ENCODE measurements around the gene PIN1. TPM values are rescaled to one million over a fixed set of nuclear protein-coding genes. Genes with fewer than 3 reads are reported as not detected.

PIN1 gene
- total RNA-seq, 1 donor = 62.7 TPM

DNA sequence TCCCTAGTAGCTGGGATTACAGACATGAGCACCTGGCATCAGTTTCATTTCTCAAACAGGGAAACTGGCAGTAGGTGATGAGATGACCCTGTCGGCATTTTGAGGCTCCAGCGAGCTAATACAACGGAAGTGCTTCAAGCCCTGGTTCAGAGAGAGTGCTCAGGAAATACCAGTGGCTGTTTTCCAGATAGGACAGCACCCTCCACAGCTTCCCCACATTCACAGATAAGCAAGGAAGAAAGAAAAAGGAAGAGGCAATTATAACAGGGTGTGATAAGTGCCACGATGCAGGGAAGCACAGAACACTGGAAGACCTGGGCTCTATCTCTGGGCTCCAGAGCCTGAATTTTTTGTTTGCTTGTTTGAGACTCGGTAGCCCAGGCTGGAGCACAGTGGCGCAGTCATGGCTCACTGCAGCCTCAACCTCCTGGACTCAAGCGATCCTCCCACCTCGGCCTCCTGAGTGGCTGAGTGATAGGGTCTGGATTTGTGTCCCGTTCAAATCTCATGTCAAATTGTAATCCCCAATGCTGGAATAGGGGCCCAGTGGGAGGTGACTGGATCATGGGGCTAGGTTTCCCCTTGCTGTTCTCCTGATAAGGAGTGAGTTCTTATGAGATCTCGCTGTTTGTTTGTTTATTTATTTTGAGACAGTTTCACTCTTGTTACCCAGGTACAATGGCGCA lies 43.5 kb downstream of the PIN1 start:
- no peak for DNase-seq (ENCODE audit: low read depth in 2 of 3, low spot score in 2 of 3)

DNA sequence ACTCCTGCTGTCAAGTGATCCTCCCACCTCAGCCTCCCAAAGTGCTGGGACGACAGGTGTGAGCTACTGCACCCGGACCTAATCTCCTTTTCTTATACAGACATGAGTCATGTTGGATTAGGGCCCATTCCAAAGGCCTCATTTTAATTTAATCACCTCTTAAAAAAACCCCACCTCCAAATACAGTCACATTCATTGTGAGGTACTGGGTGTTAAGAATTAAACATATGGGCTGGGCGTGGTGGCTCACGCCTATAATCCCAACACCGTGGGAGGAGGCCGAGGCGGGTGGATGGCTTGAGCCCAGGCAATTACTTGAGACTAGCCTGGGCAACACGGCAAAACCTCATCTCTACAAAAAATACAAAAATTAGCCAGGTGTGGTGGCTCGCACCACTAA lies 46.6 kb downstream of the PIN1 start:
- no peak for DNase-seq (ENCODE audit: low read depth in 2 of 3, low spot score in 2 of 3)

DNA sequence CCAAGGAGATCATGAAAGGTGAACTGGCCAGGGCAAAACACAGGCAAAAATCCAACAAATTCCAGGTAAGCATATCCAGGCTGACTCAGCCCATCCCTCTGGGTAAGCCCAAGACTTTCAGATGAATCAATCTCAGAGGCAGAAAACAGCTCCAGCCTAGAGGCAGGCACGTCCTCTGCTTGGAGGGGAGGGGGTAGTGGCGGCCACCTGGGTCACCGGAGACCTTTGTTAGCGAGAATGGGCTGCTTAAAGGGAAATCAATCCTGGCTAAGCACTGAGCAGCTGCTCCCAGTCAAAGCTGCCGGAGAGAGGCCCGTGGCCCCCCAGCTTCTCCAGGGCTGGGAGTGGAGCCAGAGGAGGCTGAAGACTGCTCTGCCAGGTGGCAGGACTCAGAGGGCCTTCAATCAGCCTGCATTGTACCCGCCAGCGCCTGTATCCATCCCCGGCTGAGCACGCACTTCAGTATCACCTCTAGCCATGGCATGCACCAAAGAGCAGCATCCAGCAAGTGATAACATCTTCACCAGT lies 48.2 kb downstream of the PIN1 start:
- DNase-seq (ENCODE audit: low read depth in 2 of 3, low spot score in 2 of 3) = no peak

DNA sequence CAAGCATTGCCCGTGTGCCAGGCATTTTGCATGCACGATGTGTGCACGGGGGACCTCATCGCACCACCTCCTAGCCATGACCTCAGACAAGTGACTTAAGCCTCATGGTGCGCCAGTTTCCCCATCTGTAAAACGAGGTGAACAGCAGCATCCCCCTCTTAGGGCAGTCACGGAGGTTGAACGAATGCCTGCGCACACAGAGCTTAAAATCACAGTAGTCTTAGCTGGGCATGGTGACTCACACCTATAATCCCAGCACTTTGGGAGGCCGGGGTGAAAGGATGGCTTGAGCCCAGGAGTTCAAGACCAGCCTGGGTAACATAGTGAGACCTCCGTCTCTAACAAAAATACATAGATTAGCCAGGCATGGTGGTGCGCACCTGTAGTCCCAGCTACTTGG lies 48.6 kb downstream of the PIN1 start:
- DNase-seq (ENCODE audit: low read depth in 2 of 3, low spot score in 2 of 3) = no peak

DNA sequence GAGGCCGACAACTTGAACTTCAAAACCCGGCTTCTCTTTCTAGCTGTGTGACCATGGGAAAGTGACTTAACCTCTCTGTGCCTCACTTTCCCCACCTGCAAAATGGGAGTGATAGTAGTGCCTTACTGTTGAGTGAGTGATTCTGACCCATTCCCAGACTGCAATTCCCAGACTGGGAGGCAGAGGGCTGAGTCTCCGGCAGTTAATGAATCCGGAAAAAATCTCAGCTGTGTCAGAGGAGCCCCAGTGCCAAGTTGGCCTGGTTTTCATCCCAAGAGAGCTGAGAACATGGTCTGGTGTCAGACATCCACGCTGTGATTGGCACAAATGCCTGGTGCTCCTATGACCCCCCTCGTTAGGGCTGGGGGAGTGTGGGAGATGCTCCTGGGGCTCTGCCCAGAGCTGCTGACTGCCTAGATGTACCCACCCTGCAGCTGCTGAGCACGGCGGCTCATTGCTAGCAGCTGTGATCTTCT lies 50.0 kb downstream of the PIN1 start:
- no peak for DNase-seq (ENCODE audit: low read depth in 2 of 3, low spot score in 2 of 3)

DNA sequence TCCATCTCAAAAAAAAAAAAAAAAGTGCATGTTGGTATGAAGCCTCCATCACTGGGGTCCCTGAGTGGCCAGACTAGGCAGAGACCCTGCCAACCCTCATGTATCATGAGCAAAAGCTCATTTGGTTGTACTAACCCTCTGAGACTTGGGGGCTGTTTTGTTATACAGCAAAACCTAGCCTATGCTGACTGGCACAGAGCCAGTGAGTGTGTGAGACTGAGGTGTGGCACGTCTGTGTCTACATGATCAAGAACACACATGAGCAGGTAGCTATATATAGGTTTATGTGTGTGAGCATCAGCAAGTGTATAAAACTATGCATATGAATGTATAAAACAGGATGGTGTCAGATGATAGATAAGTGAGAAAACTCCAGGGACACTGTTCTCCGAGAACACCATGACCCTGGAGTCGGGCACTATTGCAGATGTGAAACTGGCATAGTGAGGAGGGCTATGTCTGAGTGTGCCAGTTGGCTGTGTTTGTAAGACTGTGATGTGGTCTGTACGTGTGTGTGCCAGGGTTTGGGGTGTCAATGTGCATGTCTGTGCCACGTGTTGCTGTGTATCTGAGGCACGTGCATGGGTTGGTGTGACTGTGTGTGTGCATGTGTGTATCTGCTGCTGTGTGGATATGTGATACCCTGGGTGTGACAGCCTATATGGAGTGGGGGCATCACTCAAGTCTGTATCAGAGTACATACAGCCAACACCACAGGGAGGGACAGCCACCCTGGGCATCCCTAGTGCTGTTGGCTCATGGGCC lies 56.7 kb downstream of the PIN1 start:
- DNase-seq (ENCODE audit: low read depth in 2 of 3, low spot score in 2 of 3) = no peak

Small RNA genes lying within 50 kb of the gene (small RNA-seq; reads per million reads assigned to genes)
- not detected for gene RF00156

Other genes with a start within 250 kb of the PIN1 start
- gene ZNF561, start 214.1 kb upstream of the PIN1 start, total RNA-seq = 36.1 TPM
- 18.9 TPM for gene ZNF562, start 160.2 kb upstream of the PIN1 start, total RNA-seq
- 8.9 TPM for gene ZNF846, start 66.6 kb upstream of the PIN1 start, total RNA-seq
- gene FBXL12, start 16.2 kb upstream of the PIN1 start, total RNA-seq = 31.8 TPM
- 97.8 TPM for gene UBL5, start 7.4 kb upstream of the PIN1 start, total RNA-seq
- under 0.01 TPM for gene OLFM2, start 101.2 kb downstream of the PIN1 start, total RNA-seq
- under 0.01 TPM for gene COL5A3, start 175.2 kb downstream of the PIN1 start, total RNA-seq
- not detected for gene RDH8, start 178.2 kb downstream of the PIN1 start, total RNA-seq